GM12873 (cell line): ENCODE measurements around the gene FAM120B.

Experiments
- TF ChIP-seq, protein P1 (sequence below): IDR thresholded peaks from 2 replicates; pipeline ENCODE4 v1.5.1; 2012; ENCODE audit warnings: low read depth, mild to moderate bottlenecking, moderate library complexity, low read length, control low read depth; ENCODE audit not compliant: insufficient read depth; ENCODE audit errors: missing control alignments

Gene FAM120B, protein sequence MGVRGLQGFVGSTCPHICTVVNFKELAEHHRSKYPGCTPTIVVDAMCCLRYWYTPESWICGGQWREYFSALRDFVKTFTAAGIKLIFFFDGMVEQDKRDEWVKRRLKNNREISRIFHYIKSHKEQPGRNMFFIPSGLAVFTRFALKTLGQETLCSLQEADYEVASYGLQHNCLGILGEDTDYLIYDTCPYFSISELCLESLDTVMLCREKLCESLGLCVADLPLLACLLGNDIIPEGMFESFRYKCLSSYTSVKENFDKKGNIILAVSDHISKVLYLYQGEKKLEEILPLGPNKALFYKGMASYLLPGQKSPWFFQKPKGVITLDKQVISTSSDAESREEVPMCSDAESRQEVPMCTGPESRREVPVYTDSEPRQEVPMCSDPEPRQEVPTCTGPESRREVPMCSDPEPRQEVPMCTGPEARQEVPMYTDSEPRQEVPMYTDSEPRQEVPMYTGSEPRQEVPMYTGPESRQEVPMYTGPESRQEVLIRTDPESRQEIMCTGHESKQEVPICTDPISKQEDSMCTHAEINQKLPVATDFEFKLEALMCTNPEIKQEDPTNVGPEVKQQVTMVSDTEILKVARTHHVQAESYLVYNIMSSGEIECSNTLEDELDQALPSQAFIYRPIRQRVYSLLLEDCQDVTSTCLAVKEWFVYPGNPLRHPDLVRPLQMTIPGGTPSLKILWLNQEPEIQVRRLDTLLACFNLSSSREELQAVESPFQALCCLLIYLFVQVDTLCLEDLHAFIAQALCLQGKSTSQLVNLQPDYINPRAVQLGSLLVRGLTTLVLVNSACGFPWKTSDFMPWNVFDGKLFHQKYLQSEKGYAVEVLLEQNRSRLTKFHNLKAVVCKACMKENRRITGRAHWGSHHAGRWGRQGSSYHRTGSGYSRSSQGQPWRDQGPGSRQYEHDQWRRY

DNA sequence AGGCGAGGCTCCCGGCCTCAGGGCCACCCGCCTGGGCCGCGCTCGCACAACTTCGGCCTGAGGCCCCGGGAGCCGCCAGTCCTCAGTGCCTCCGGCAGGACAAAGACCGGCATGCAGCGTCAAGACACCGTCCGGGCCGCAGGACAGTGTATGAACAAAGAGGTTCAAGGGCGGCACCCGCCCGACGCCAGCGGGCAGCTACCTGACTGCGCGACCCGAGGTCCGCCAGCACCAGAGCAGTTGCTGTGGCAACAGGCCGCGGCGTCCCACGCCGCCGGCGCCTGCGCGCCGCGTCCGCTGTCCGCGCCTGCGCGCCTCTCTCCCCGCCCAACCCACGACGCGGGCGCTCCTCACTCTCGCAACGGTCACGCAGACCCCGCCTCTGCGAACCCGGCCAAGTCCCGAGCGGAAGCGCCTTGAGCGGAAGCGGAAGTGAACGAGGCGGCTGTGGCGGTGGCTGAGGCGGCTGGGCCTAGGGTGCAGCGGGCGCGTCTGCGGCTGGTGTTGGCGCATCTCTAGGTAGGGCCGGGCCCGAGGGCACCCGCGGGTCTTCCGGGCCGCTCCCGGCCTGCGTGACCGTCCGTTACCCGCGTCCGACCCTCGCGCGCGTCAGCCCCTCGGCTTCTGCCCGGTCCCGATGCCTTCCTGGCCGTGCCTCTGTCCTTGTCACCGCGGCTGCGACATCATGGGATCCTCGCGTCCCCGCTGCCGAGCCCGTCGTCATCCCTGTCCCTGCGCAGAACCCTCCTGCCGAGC lies at the start of gene FAM120B:
Gene FAM120B (plus strand): TSS at position 435 of the 756 bp plus-strand sequence. CDS start 10,633 bp downstream, outside the sequence.
- TF ChIP-seq, protein P1, sequence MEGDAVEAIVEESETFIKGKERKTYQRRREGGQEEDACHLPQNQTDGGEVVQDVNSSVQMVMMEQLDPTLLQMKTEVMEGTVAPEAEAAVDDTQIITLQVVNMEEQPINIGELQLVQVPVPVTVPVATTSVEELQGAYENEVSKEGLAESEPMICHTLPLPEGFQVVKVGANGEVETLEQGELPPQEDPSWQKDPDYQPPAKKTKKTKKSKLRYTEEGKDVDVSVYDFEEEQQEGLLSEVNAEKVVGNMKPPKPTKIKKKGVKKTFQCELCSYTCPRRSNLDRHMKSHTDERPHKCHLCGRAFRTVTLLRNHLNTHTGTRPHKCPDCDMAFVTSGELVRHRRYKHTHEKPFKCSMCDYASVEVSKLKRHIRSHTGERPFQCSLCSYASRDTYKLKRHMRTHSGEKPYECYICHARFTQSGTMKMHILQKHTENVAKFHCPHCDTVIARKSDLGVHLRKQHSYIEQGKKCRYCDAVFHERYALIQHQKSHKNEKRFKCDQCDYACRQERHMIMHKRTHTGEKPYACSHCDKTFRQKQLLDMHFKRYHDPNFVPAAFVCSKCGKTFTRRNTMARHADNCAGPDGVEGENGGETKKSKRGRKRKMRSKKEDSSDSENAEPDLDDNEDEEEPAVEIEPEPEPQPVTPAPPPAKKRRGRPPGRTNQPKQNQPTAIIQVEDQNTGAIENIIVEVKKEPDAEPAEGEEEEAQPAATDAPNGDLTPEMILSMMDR = no peak

- TF ChIP-seq, protein P1 = no peak
Measured at GRCh38 chr6:170257376-170257775, 49.2 kb upstream of the FAM120B start.

DNA sequence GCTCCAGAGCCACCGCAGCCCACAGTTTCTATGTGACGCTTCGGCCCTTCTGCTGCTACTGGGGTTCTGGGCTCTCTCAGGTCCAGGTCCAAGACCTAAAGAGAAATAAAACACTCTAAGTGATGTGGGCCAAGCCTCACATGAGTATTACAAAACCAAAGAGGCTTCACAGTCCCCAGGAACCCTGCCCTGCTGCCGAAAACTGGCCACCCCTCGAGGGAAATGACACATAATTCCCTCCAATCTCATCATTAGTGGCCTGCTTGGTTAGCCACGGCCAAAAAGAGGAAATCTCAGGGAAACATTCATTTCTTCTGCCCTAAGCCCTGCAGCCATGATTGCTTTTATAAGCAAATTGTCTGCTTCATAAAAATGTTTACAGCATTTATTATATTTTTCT lies 48.2 kb upstream of the FAM120B start:
- TF ChIP-seq, protein P1 = no peak

DNA sequence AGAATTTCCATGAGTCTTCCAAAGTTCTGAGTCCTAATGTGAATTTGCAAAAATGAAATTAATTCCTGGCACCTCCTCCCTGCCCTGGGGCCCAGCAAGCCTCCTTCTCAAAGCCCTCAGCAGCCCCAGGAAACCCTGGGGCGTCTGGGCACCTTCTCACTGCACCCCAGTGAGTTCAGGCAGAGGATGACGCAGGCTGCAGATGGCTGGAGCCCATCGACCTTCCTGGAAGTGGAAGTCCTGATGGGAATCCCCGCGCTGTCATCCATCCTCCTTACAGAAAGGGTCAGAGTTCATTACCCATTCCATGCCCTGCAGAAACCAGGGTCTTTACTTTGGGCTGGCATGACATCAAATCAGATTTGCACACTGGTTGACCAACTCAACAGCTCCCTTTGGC lies 47.3 kb upstream of the FAM120B start:
- TF ChIP-seq, protein P1 = no peak

DNA sequence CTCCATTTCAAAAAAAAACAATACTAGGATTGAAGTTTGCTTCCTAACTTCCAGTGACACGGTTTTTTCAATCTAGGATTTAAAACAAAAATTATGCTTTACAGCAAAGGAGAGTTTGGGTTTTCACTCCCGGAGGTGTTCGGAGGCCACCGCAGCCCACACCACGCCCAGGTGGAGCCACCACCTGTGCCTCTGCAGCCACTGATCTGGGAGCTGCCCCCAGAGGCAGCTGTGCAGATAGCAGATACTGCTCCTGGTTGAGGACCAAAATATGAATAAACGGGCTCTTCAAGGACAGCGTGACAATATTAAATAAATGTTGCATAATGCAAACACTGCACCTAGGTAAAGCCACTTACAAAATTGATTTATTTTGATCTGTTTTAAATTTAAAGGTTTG lies 45.9 kb upstream of the FAM120B start:
- TF ChIP-seq, protein P1 = peak; percentile 13

- TF ChIP-seq, protein P1 = no peak
Measured at GRCh38 chr6:170261643-170262488, 44.7 kb upstream of the FAM120B start.
